Endothelial cell of umbilical vein (primary cell): Measurements from ENCODE around the gene RPRML. TPM values are rescaled to one million over a fixed set of nuclear protein-coding genes. Genes with fewer than 3 reads are reported as not detected.

ENCODE experiments used
- BruUV-seq: library from RNA; stranded (reverse); fragments of 400-500 nt; replicated peaks from 2 replicates; lab custom pipeline; 2021; lab: Mats Ljungman, UMichigan
- CTCF ChIA-PET: fragments of 300-600, 350-600 bp; sonication (Branson Sonifier 250); formaldehyde crosslinking; loops from one replicate; lab custom pipeline; 2021; ENCODE audit warnings: antibody characterized with exemption, inconsistent platforms; lab: Charles Lee
- POLR2A ChIA-PET: fragments of 300-600, 350-600 bp; sonication (Branson Sonifier 250); formaldehyde crosslinking; loops from one replicate; lab custom pipeline; 2021; ENCODE audit warnings: antibody characterized with exemption, inconsistent platforms; lab: Charles Lee
- DNase-seq: peaks from one replicate; pipeline ENCODE4 v3.0.0-alpha.2; 2011; ENCODE audit warnings: low read depth, low spot score
- FAIRE-seq: peaks from 2 replicates; lab custom pipeline; 2011; peaks lifted over from hg19 to GRCh38; lab: Jason Lieb, UNC
- H2AFZ ChIP-seq: 2 replicates; pipeline ENCODE4 v1.6.0; 2012; ENCODE audit warnings: low read depth, low read length, control low read depth, inconsistent platforms
- H3K27ac ChIP-seq: 2 replicates; pipeline ENCODE4 v1.5.1; 2011; ENCODE audit warnings: low read depth, mild to moderate bottlenecking, control low read depth, low read length, moderate library complexity; ENCODE audit not compliant: insufficient read depth
- H3K27me3 ChIP-seq, 2 experiments: 2 replicates each; pipeline versions ENCODE4 v1.6.0 to v1.6.1; 2011; ENCODE audit warnings: low read length in 2 of 2, mixed read lengths in 1 of 2; ENCODE audit not compliant: control insufficient read depth in 2 of 2, insufficient read depth in 2 of 2
- H3K36me3 ChIP-seq, 2 experiments: 2 replicates in 1 of 2; 3 replicates in 1 of 2; pipeline ENCODE4 v1.5.1; 2011; ENCODE audit warnings: low read length in 2 of 2, mild to moderate bottlenecking in 1 of 2, moderate library complexity in 1 of 2; ENCODE audit not compliant: control insufficient read depth in 2 of 2, insufficient read depth in 2 of 2; ENCODE audit errors: extremely low read depth in 1 of 2
- H3K4me1 ChIP-seq: 3 replicates; pipeline ENCODE4 v1.5.1; 2011; ENCODE audit warnings: mild to moderate bottlenecking, low read length; ENCODE audit not compliant: control insufficient read depth, insufficient read depth; ENCODE audit errors: extremely low read depth
- H3K4me2 ChIP-seq: 2 replicates; pipeline ENCODE4 v1.6.1; 2011; ENCODE audit warnings: low read length, control low read depth, mixed read lengths; ENCODE audit not compliant: insufficient read depth
- H3K4me3 ChIP-seq, 3 experiments: fragments of 200-600 bp in 1 of 3; sonication (generic), shearing (Covaris generic) in 1 of 3; replicated peaks in 1 of 3; 2 replicates each; pipeline ENCODE4 v1.5.1; 2011 to 2016; ENCODE audit warnings: control low read depth in 3 of 3, low read length in 3 of 3, mild to moderate bottlenecking in 2 of 3, inconsistent platforms in 1 of 3, low read depth in 1 of 3, moderate library complexity in 1 of 3; ENCODE audit not compliant: insufficient read depth in 1 of 3
- H3K79me2 ChIP-seq: 2 replicates; pipeline ENCODE4 v1.6.0; 2012; ENCODE audit warnings: low read length, inconsistent platforms; ENCODE audit not compliant: control insufficient read depth, insufficient read depth
- H3K9ac ChIP-seq: replicated peaks from 2 replicates; pipeline ENCODE3; 2011; ENCODE audit warnings: low read length, control low read depth; ENCODE audit not compliant: insufficient read depth; ENCODE audit errors: extremely low read depth
- H3K9me1 ChIP-seq: replicated peaks from 3 replicates; pipeline ENCODE4 v1.6.0; 2011; ENCODE audit warnings: mild to moderate bottlenecking, low read length; ENCODE audit not compliant: control insufficient read depth, insufficient read depth; ENCODE audit errors: extremely low read depth
- H3K9me3 ChIP-seq: replicated peaks from 2 replicates; pipeline ENCODE4 v1.5.1; 2012; ENCODE audit warnings: low read length, inconsistent platforms; ENCODE audit not compliant: control insufficient read depth, insufficient read depth
- H4K20me1 ChIP-seq: replicated peaks from 2 replicates; pipeline ENCODE3; 2011; ENCODE audit warnings: mild to moderate bottlenecking, low read length; ENCODE audit not compliant: control insufficient read depth, insufficient read depth; ENCODE audit errors: extremely low read depth
- CTCF ChIP-seq, 2 donors: IDR thresholded peaks; 1 replicate in 1 of 2; 2 replicates in 1 of 2; pipeline ENCODE4 v1.5.1; 2011; ENCODE audit warnings: low read length in 2 of 2, mild to moderate bottlenecking in 2 of 2, moderate library complexity in 2 of 2, control low read depth in 1 of 2, inconsistent platforms in 1 of 2, low read depth in 1 of 2; ENCODE audit not compliant: insufficient read depth in 1 of 2; ENCODE audit errors: extremely low read depth in 1 of 2
- EZH2 ChIP-seq: IDR thresholded peaks from 2 replicates; pipeline ENCODE4 v1.6.1; 2012; ENCODE audit warnings: borderline replicate concordance, low read depth, mild to moderate bottlenecking, moderate library complexity, low read length, inconsistent platforms; ENCODE audit not compliant: severe bottlenecking
- FOS ChIP-seq: IDR thresholded peaks from 2 replicates; pipeline ENCODE4 v1.6.1; 2011; ENCODE audit warnings: mild to moderate bottlenecking, low read length, moderate library complexity, borderline replicate concordance; ENCODE audit not compliant: insufficient read depth
- GATA2 ChIP-seq: IDR thresholded peaks from 2 replicates; pipeline ENCODE4 v1.7.0; 2011; ENCODE audit warnings: low read depth, mild to moderate bottlenecking, moderate library complexity, mixed read lengths, low read length; ENCODE audit not compliant: insufficient read length, insufficient read depth
- JUN ChIP-seq: IDR thresholded peaks from 2 replicates; pipeline ENCODE4 v1.6.1; 2011; ENCODE audit warnings: borderline replicate concordance, low read depth; ENCODE audit not compliant: insufficient read length, insufficient read depth
- POLR2A ChIP-seq: IDR thresholded peaks from 2 replicates; pipeline ENCODE4 v1.6.1; 2012; ENCODE audit warnings: low read depth, mild to moderate bottlenecking, control low read depth, low read length
- POLR2AphosphoS5 ChIP-seq: IDR thresholded peaks from 2 replicates; pipeline ENCODE4 v1.6.1; 2012; ENCODE audit warnings: low read depth, mild to moderate bottlenecking, control low read depth, low read length, moderate library complexity; ENCODE audit not compliant: insufficient read depth
- dilution Hi-C: fragments of 300-500 bp; cut with MboI; formaldehyde crosslinking; loops from one replicate; pipeline ENCODE4 v1.15.0; 2019; ENCODE audit warnings: low sequenced_read_pairs; ENCODE audit not compliant: extremely low pct_ligation_motif_present
- intact Hi-C: fragments of 100-400 bp; cut with micrococcal nuclease; formaldehyde crosslinking; loops from one replicate; pipeline ENCODE4 v1.10.0; 2022
- polyA plus RNA-seq, 4 experiments: library from polyadenylated mRNA; depleted of rRNA in 3 of 4; stranded (reverse) in 3 of 4; unstranded in 1 of 4; fragments of >200 nt; gene quantifications; 2 replicates each; pipeline versions ENCODE4 v1.2.1 to v1.2.3, GENCODE V29; 2011 to 2012; ENCODE audit warnings: missing spikeins in 1 of 4
- total RNA-seq: library from RNA; stranded (reverse); gene quantifications from 2 replicates; pipeline ENCODE4 v1.2.3, GENCODE V29; 2021

The RPRML gene
- total and polyA plus RNA-seq, 2 donors (not counting 3 experiments of a cell fraction or from before 2014, with no cell fraction given) = 0.08 TPM; not detected in 1

GRCh38 chr17:47012457-47012856 lies 33.4 kb upstream of the RPRML start:
- ChIA-PET POLR2A (no interaction called here), CTCF (no interaction called here)
- intact Hi-C loops (no loop called here), dilution Hi-C loops (no loop called here)
- Histone ChIP-seq H3K4me1 (no peaks in the 10 kb centered on the region), H3K27me3 (no peaks in the 10 kb centered on the region), H3K9me1 (no peaks in the 10 kb centered on the region), H3K79me2 (no peaks in the 10 kb centered on the region), H3K9me3 (no peaks in the 10 kb centered on the region), H3K4me3 (no peak overlapping the region), H3K4me2 (no peak overlapping the region), H3K27ac (no peak overlapping the region), H3K9ac (no peak overlapping the region), H3K36me3 (no peaks in the 10 kb centered on the region), H2AFZ (no peak overlapping the region), H4K20me1 (no peaks in the 10 kb centered on the region)
- BruUV-seq = no TSS peak
- DNase-seq (no peak), FAIRE-seq (no peak)
- no peak for TF ChIP-seq EZH2
- no peak for TF ChIP-seq JUN
- no peak for TF ChIP-seq CTCF (IDR thresholded peaks at IDR 0.05; ENCODE audit: extremely low read depth in 1 of 2, insufficient read depth in 1 of 2, low read depth in 1 of 2, low read length in 2 of 2)

- no peak overlapping the region for H3K4me3 ChIP-seq
- BruUV-seq = no TSS peak
These were observed 30.9 kb upstream of the RPRML start for GRCh38 chr17:47009759-47010594.

More at GRCh38 chr17:47009759-47010594, 30.9 kb upstream of the RPRML start:
- Histone ChIP-seq H3K9me3 (no peaks in the 10 kb centered on the region), H4K20me1 (no peaks in the 10 kb centered on the region), H3K9ac (no peak overlapping the region), H3K4me1 (peaks cover 8% of the 10 kb centered on the region), H3K4me2 (no peak overlapping the region), H3K36me3 (no peaks in the 10 kb centered on the region), H2AFZ (no peak overlapping the region), H3K79me2 (no peaks in the 10 kb centered on the region), H3K27me3 (no peaks in the 10 kb centered on the region), H3K9me1 (no peaks in the 10 kb centered on the region), H3K27ac (no peak overlapping the region)
- DNase-seq (no peak), FAIRE-seq (no peak)
- dilution Hi-C loops (no loop called here), intact Hi-C loops (no loop called here)
- TF ChIP-seq GATA2 (no peak), POLR2A (no peak), POLR2AphosphoS5 (no peak), FOS (no peak)
- CTCF ChIA-PET = interaction anchor here (1.0 kb wide), 1 partner anchor 67 kb away, joined by 5 read pairs; no protein-coding TSS in a partner anchor
- POLR2A ChIA-PET = no interaction called here
